ENCODE data around the gene IL12RB1.
A peak's percentile ranks its signal among the peaks of the same experiment; 100 is the strongest.
"Not testable (repeated sequence)": the region's sequence is repeated elsewhere in the genome, so short reads cannot be mapped to it uniquely, and the experiment has no call there.

IL12RB1 gene

DNA sequence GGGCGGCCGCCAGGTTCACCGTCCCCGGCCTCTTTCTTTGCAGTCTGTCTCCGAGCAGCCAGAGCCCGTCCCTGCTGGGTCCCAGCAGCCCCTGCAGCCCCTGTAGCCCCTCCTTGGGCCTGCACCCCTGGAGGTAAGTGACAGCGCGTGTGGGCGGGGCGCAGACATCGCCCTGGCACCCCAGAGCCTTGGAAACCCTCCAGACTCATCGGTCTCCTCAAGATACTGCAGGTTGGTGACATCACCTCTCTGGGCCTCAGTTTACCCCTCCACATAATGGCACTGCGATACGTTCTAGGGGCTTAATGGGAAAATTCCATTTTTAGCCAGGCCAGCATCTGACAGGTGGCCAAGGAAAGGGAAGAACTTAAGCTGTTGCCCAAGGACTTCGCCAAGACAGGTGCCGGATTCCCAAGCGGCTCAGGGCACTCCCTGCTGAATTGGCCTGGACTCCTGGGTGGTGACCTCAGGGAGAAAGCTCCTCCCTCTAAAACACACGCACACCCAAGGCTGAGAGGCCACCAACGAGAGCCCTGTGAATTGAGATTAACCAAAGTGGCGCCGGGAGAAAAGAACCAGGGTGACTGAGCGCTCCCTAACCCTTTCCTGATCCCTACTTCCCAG is 24.0 kb upstream of the IL12RB1 start:
- no peak for DNase-seq

DNA sequence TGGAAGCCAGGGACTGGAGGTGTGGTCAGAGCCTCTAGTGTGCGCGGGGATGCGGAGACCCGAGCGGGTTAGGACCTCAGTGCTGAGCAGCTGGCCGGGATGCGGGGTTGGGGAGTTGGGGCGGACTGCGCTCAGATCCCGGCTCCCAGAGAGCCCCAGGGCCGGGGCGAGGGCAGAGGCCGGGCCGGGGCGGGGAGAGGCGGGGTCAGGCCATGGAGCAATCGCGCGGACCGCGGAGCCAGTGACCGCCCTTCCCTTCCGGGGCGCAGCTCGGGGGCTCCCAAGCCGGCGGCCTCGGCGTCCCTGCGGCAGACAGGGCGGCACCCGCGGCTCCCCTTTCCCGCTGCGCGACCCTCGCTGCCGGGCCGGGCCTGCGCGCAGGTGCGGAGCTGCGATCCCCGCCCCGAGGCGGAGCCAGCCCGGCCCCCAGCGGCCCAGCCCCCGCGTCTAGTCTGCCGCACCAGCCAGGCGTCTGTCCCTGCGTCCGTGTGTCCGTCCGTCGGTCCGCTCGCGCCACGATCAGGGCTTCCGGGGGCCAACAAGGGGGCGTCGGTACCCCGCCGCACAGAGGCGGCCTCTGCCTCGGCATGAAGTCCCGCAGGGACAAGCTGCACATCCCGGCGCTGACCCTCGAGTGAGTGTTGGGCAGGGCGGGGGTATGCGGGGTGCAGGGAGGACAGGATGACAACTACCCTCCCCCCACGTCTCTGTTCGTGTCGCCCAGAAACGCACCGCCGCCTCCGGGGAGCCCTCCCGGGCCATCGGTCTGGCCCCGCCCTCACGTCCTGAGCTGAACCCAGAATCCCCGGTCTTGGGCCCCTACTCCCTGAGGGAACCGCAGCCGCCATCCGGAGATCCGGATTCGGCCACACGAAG is 23.2 kb upstream of the IL12RB1 start:
- no peak for DNase-seq

DNA sequence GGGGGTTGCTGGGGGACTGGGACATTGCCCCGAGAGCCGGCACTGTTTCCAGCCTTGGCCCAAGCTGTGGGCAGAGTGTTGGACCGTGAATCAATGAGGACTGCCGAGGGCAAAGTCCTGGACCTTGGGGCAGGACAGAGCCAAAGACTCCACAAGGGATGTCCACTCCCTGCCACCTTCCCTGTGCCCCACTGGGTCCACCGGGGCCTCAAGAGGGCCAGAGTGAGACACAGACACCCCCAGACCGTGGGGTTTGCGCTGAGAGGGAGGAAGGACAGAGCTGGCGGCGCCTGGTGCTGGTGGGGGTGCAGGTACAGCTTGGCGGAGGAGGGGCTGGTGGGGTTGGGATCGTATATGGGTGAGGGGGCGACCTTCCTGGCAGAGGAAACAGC is 22.6 kb upstream of the IL12RB1 start:
- DNase-seq: no peak

DNA sequence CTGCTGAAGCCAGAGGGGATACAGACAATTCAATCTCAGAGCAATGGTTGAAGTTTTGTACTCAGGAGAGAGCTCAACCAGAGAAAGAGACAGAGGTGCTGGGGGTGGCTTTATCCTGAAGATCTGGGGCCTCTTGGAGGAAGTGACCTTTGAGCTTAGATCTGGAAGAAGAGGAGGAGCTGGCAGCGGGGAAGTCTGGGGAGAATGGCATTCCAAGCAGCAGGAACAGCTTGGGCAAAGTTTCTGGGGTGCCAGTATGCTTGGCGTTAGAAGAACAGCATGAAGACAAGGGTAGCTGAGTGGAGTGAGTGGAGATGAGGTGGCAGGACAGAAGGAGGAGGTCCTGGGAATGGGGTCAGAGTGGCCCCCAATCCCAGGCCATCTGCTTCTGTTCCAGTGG is 22.2 kb upstream of the IL12RB1 start:
- DNase-seq: no peak

DNA sequence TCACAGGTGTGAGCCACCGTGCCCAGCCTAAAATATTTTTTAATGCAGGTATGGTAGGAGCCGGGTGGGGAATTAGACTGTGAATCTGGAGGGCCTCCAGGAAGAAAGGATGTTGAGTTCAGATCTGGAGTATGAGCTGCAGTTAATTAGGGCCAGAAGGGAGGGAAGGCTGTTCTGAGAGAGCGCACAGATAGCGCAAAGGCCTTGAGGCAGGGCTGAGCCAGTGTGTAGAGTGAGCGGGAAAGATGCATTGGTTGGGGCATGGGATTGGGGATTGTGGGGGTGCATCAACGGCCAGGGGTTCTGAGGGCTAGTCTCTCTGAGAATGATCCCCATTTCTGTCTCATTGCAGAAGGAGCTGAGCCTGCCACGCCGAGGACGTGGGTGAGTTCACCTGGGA is 20.5 kb upstream of the IL12RB1 start:
- no peak for DNase-seq

DNA sequence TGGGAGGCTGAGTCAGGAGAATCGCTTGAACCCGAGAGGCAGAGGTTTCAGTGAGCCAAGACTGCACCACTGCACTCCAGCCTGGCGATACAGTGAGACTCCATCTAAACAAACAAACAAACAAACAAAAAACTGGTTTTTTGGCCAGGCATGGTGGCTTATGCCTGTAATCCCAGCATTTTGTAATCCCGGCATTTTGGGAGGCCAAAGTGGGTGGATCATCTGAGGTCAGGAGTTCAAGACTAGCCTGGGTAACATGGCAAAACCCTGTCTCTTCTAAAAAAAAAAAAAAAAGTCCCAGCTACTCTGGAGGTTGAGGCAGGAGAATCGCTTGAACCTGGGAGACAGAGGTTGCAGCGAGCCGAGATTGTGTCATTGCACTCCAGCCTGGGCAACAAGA is 18.5 kb upstream of the IL12RB1 start:
- not testable (repeated sequence) for DNase-seq

DNA sequence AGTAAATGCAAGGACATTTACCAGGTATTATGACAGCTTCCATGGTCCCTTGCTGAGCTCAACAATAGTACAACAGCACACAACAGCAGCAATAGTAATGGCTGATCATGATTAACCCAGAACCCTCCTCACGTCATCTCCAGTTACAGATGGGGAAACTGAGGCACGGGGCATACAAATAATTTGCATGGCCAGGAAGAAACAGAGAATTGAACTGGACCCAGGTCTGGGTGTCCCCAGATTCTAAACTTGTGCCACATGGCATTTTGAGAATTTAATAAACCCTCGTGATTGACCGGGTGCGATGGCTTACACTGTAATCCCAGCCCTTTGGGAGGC is 18.0 kb upstream of the IL12RB1 start:
- DNase-seq: no peak

DNA sequence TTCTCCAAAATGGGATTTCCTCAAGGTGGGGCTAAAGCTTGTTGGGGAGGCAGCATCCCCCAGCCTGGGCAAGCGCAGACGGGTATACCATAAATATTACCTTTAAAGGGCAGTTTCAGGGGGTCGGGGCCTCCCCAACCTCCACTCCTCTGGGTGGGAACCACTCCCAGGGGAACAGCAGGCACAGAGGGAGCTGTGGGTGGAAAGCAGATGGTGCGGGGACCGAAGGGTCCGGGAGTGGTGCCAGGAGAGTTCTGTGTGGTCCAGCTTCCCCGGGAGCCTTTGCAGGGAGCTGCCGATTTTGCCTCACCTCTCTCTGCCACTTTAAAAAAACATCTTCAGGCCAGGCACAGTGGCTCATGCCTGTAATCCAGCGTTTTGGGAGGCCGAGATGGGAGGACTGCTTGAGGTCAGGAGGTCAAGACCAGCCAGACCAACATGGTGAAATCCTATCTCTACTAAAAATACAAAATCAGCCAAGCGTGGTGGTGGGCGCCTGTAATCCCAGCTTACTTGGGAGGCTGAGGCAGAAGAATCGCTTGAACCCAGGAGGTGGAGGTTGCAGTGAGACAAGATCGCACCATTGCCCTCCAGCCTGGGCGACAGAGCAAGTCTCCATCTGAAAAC is 16.3 kb upstream of the IL12RB1 start:
- peak; percentile 69 for DNase-seq

DNA sequence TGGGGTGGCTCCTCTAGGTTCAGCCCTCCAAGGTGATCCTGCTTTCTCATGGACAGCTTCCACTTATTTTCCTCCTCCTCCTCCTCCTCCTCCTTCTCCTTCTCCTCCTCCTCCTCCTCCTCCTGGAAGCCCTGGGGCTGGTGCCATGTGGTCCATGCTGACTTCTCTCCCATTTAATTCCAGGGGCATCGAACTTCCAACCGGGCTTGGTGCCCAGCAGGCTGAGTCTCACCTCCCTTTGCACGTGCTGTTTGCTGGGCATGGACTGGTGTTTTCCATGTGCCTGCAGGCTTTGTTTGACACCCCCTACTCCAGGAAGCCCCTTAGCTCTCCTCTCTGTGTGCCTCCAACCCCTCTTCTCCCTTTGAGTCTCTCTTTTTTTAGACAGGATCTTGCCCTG is 14.5 kb upstream of the IL12RB1 start:
- no peak for DNase-seq

DNA sequence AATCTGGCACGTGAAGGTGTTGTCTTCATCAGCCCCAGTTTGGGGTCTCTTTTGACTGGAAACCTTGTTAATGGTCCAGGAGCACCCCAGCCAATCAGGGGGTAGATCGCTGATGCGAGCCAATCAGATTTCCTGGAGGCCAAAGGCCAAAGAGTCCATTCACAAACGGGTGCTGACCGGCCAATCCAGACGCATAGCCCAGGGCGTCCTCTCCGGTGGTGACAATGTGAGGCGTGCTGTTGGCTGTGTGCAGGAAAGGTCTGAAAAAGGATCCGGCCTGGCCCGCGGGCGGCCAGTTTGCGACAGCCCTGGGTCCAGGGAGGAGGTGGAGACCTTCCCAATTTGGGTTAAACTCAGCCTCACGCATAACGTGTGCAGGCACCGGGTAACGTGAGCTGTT is 14.0 kb upstream of the IL12RB1 start:
- no peak for DNase-seq

DNA sequence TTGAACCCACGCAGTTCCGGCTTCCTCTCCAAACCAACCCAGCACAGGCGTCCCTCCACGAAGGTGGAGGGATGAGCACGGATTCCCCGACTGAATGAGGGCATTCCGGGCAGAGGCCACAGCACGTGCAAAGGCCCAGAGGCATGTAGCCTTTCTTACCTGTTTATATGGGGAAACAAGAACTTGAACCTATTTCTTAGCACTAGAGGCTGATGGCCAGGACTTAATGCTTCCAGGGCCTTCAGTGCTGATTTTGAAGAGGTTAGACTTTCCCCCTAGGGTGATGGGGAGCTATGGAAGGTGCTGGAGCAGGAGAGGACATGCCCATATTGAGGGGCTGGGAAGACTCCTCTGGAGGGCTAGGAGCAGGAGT is 12.9 kb upstream of the IL12RB1 start:
- no peak for DNase-seq

DNA sequence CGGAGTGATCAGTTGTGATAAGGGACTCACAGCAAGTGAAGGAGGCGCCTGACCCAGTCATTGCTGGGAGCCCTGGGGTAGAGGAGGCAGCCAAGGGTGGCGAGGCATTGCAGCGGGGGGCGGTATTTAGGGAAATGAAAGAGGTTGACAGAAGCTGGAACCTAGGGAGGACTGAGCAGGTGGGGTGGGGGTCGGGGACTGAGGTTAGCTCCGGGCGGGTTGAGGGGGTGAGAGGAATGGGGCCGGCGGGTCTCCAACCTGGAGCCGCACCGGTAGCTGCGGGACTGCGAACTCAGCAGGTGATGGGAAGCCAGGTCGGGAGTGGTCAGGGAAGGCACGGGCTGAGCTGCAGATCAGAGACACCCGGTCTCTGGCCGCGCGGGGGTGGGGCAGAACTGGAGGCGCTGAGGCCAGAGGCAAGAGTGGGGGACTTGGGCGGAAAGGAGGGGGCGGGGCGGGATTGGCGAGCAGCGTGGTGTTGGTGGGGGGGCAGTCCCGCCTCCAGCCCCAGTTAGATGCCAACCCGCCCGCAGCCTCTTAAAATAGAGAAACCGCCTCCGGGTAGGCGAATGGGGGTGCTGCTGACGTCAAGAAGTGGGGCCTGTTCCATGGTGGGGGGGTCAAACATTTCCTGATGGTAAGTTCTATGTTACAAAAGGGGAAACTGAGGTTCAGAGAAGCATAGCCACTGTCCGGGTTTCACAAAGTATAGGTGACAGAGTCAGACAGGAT is 12.3 kb upstream of the IL12RB1 start:
- no peak for DNase-seq

DNA sequence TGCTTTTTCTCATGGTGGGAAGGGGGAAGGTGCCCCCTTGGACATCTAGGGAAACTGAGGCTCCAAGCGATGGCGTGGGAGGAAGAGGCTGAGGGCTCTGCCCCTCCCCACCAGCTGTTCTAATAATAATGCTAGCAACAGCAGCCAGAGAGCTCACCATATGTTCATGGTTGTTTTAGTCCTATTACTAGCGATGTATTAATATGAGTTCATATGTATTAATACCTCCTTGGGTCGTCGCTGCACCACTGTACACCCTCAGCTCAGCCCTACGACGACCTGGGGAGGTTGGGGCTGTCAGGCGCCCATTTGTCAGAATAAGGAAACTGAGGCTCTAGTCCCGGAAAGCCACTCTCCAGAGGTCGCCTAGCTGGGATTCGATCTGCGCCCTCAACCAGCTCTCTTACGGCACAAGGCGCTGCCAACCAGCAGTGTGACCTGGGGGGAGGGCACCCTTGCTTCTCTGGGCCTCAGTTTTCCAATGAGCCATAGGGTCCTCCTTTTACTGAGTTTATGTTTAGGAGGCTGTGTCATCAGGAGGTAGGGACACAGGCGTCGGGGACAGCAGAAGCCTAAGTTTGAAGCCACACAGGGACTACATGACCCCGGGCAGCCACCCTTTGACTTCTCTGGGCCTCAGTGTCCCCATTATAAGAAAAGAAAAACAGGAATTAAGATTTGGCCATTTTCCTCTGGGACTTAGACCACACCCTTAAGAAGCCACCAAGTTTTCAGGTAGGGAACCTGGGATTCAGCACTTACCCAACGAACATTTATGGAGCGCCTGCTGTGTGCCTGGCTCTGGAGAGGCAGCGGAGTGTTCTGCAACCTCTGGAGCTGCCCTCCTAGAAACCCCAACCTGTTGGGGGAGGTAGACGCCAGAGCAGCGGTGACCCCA is 11.5 kb upstream of the IL12RB1 start:
- DNase-seq: peak; percentile 34

DNA sequence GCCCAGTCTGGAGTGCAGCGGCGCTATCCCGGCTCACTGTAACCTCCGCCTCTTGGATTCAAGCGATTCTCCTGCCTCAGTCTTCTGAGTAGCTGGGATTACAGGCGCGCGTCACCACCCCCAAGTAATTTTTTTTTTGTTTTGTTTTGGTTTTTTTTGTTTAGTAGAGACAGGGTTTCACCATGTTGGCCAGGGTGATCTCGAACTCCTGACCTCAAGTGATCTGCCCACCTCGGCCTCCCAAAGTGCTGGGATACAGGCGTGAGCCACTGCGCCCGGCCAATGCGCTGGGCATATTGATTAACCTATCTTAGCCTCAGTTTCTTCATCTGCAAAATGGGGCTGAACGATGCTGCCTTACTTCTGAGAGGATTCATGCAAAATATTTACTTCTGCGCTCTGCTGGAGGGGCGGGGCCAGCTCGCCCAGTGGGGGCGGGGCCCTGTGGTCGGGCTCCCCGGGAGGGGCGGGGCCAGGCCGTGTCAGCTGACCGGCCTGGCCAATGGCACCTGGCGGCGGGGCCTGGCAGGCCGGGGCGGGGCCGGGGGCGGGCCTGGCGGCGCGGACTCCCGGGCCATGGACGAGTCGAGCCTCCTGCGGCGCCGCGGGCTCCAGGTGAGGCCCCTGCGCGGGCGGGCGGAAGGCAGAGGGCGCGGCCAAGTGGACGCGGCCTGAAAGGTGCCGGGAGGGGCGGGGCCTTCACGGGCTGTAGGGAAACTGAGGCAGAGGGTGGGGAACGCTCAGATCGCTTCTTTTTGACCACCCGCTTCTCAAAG is 10.7 kb upstream of the IL12RB1 start, which contains the start of gene MAST3:
MAST3 (plus strand) TSS at position 562 of the 776 bp plus-strand sequence; CDS start at position 577, 15 bp downstream.
- DNase-seq: peak; percentile 46

DNA sequence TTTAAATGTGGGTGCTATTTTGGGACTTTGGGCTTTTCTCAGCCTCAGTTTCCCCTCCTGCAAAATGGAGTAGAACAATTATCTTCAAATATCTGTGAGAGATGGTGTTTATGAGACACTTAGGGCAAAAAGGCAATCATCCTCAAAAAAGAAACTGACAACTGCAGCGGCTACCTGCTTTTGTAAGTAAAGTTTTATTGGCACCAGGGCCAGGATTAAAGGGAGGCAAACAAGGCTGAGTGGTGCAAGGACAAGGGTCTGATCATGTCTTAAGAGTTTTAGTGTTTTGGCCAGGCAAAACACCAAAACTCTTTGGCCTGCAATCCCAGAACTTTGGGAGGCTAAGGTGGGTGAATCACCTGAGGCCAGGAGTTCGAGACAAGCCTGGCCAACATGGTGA is 9.5 kb upstream of the IL12RB1 start:
- no peak for DNase-seq

DNA sequence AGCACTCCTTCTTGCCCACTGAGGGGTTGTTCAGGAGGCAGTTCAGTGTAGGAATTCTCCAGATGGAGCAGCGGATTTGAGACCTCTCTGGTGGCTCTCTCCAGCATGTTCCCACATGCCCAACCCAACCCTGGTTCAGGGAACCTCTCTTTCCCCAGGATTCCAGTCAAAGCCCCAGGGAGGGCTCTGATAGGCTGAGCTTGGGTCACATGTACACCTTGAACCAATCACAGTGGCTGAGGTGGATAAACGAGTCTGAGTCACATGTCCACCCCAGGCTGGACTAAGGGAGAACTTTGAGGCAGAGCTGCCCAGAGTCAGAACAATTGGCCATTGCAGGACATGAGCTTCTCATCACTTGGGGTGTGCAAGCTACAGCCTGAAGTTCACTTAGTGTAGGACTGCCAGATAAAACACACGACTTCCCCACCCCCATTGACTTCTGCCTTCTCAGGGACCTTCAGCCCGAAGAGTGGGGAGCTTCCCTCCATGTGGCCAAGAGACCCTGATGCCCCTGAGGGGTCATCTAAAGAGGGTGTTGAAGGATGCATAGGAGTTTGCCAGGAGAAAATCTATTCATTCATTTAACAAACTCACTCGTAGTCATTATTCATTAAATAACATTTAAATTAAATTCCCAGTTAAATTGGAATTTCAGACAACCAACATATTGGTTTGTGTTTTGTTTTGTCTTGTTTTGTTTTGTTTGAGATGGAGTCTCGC is 6.9 kb upstream of the IL12RB1 start:
- DNase-seq: peak; percentile 45

DNA sequence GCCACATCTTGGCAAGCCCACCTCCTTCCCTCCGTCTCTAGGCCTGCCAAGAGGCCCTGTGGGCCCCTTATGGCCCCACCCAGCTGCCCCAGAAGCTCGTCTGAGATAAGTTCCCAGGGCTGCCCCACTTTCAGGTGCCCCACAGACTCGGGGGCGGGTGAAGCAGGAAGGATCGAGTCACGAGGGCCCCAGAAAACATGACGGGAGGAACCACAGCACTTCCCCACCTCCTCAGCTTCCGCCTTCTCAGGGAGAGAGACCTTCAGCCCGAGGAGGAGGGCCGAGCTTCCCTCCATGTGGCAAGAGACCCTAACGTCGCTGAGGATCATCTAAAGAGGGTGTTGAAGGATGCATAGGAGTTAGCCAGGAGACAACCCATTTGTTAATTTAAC is 4.5 kb upstream of the IL12RB1 start:
- DNase-seq: no peak

DNA sequence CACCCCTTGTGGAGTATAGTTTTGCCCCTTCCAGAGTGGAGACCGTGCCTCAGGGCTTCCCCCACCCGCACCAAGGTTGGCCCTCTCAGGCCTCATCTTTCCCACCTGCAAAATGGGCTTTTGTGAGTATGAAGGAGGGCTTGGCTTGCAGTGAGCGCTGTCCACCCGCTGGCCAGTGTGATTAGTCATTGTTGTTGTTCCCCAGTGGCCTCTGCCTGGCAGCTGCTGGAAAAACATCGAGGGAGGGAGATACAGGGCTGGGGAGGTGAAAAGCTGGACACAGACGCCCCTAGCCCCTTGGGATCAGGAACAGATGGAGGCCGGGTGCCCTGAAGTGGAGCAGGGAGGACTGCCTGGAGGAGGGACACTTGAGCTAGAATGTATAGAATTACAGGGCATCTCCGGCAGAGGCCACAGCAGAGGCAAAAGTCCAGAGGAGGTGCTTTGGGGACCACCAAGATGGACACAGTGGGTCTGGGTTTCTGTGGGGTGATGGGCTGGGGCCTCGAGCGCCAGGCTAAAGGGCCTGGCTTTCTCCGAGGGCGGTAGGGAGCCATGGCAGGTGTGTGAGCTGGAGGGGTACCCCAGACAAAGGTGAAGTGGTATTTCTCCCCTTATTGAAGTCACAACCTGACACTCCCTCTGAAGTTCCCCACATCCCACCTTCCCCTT is 3.9 kb upstream of the IL12RB1 start:
- DNase-seq: no peak

DNA sequence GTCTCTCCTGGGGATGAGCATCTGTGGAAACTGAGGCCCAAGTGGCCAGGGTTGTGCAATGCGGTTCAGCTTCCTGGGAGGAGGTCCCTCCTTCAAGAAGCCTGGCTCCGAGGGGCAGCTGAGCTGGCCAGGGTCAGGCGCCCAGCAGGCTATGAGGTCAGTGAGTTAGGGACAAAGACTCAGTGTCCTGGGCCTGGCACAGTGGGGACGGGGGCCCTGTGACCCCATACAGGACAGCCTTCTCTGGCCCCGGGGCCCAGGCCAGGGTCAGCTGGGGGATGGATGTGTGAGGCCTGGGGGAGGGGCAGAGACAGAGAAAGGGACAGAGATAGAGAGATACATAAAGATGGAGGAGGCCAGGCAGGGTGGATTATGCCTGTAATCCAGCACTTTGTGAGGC is 3.0 kb upstream of the IL12RB1 start:
- DNase-seq: no peak

DNA sequence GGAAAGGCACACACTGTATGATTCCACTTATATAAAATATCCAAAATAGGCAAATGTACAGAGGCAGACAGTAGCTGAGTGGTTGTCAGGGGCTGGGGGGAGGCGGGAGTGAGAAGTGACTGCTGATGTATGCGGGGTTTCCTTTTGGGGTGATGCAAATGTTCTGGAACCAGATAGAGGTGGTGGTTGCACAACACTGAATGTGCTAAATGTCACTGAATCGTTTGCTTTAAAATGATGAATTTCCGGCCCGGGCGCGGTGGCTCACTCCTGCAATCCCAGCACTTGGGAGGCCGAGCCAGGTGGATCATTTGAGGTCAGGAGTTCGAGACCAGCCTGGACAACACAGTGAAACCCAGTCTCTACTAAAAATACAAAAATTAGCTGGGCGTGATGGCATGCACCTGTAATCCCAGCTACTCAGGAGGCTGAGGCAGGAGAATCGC is 2.4 kb upstream of the IL12RB1 start:
- DNase-seq: not testable (repeated sequence)

Data from DMS 273 treated with DMSO at 0.1 percent for 48 hours (cell line).